SK-N-SH treated with all-trans-retinoic acid at 6 μM for 48 hours (cell line): ENCODE data around the gene COL3A1.

Experiments used
- ATAC-seq: fragments of 200-7000 bp; cut with Tn5 transposase; 3 replicates; pipeline ENCODE4 v1.9.1; 2020; ENCODE audit warnings: mild to moderate bottlenecking, moderate library complexity
- ARNTL ChIP-seq: fragments of 450-650 bp; formaldehyde crosslinking; IDR thresholded peaks from 2 replicates; pipeline ENCODE4 v1.5.0; 2020; ENCODE audit warnings: low read depth, mild to moderate bottlenecking, moderate library complexity, borderline replicate concordance
- BACH2 ChIP-seq: fragments of 250-450 bp; sonication (Bioruptor Pico); IDR thresholded peaks from 2 replicates; pipeline ENCODE4 v1.9.0; 2021; ENCODE audit warnings: mild to moderate bottlenecking, borderline replicate concordance
- CSDC2 ChIP-seq: fragments of 250-450 bp; sonication (Bioruptor Pico); IDR thresholded peaks from 2 replicates; pipeline ENCODE4 v1.5.0; 2020; ENCODE audit warnings: mild to moderate bottlenecking, moderate library complexity
- ESRRG ChIP-seq: fragments of 250-450 bp; sonication (Bioruptor Pico); IDR thresholded peaks from 2 replicates; pipeline ENCODE4 v1.6.1; 2021; ENCODE audit warnings: mild to moderate bottlenecking
- GLIS3 ChIP-seq: fragments of 250-450 bp; sonication (Bioruptor Pico); IDR thresholded peaks from 2 replicates; pipeline ENCODE4 v1.5.0; 2020; ENCODE audit warnings: mild to moderate bottlenecking, moderate library complexity
- ISL1 ChIP-seq: fragments of 250-450 bp; sonication (Bioruptor Pico); IDR thresholded peaks from 2 replicates; pipeline ENCODE4 v2.1.2; 2022; ENCODE audit warnings: mild to moderate bottlenecking, moderate library complexity
- OSR1 ChIP-seq: fragments of 250-450 bp; sonication (Bioruptor Pico); IDR thresholded peaks from 2 replicates; pipeline ENCODE4 v1.8.0; 2022; ENCODE audit warnings: moderate library complexity, mild to moderate bottlenecking, inconsistent platforms
- PPARA ChIP-seq: fragments of 250-450 bp; sonication (Bioruptor Pico); IDR thresholded peaks from 2 replicates; pipeline ENCODE4 v1.5.0; 2020; ENCODE audit warnings: mild to moderate bottlenecking, borderline replicate concordance
- RARB ChIP-seq: fragments of 250-450 bp; sonication (Bioruptor Pico); IDR thresholded peaks from 2 replicates; pipeline ENCODE4 v1.8.0; 2021; ENCODE audit warnings: mild to moderate bottlenecking, moderate library complexity
- SNAI2 ChIP-seq: fragments of 250-450 bp; sonication (Bioruptor Pico); IDR thresholded peaks from 2 replicates; pipeline ENCODE4 v1.5.0; 2020; ENCODE audit warnings: mild to moderate bottlenecking, moderate library complexity
- TCF4 ChIP-seq: fragments of 250-450 bp; sonication (Bioruptor Pico); IDR thresholded peaks from 2 replicates; pipeline ENCODE4 v1.8.0; 2021; ENCODE audit warnings: mild to moderate bottlenecking, moderate library complexity, borderline replicate concordance
- TOX ChIP-seq: fragments of 250-450 bp; sonication (Bioruptor Pico); IDR thresholded peaks from 2 replicates; pipeline ENCODE4 v1.8.0; 2021; ENCODE audit warnings: mild to moderate bottlenecking, moderate library complexity, borderline replicate concordance
- TSHZ2 ChIP-seq: fragments of 250-450 bp; sonication (Bioruptor Pico); IDR thresholded peaks from 2 replicates; pipeline ENCODE4 v1.5.0; 2020; ENCODE audit warnings: mild to moderate bottlenecking, moderate library complexity
- ZC3H10 ChIP-seq: fragments of 250-450 bp; sonication (Bioruptor Pico); IDR thresholded peaks from 2 replicates; pipeline ENCODE4 v1.5.1; 2021; ENCODE audit warnings: mild to moderate bottlenecking, moderate library complexity
- ZNF565 ChIP-seq: fragments of 450-650 bp; formaldehyde crosslinking; conservative IDR thresholded peaks from 2 replicates; pipeline ENCODE4 v1.5.0; 2020; ENCODE audit warnings: low read depth, mild to moderate bottlenecking, moderate library complexity
- ZNF70 ChIP-seq: fragments of 450-650 bp; formaldehyde crosslinking; IDR thresholded peaks from 2 replicates; pipeline ENCODE4 v1.5.0; 2020; ENCODE audit warnings: mild to moderate bottlenecking, moderate library complexity
- ZNF8 ChIP-seq: fragments of 450-650 bp; formaldehyde crosslinking; IDR thresholded peaks from 2 replicates; pipeline ENCODE4 v1.5.0; 2020; ENCODE audit warnings: mild to moderate bottlenecking, moderate library complexity
- TF ChIP-seq, protein P1 (sequence below): fragments of 250-450 bp; sonication (Bioruptor Pico); IDR thresholded peaks from 2 replicates; pipeline ENCODE4 v1.8.0; 2020; ENCODE audit warnings: mild to moderate bottlenecking, moderate library complexity, borderline replicate concordance
- TF ChIP-seq, protein P2 (sequence below): fragments of 250-450 bp; sonication (Bioruptor Pico); IDR thresholded peaks from 2 replicates; pipeline ENCODE4 v1.5.1; 2020; ENCODE audit warnings: low read depth, mild to moderate bottlenecking, moderate library complexity

The COL3A1 gene

GRCh38 chr2:189013031-189013430 lies 38.9 kb downstream of the COL3A1 start:
- no peak for ATAC-seq

DNA sequence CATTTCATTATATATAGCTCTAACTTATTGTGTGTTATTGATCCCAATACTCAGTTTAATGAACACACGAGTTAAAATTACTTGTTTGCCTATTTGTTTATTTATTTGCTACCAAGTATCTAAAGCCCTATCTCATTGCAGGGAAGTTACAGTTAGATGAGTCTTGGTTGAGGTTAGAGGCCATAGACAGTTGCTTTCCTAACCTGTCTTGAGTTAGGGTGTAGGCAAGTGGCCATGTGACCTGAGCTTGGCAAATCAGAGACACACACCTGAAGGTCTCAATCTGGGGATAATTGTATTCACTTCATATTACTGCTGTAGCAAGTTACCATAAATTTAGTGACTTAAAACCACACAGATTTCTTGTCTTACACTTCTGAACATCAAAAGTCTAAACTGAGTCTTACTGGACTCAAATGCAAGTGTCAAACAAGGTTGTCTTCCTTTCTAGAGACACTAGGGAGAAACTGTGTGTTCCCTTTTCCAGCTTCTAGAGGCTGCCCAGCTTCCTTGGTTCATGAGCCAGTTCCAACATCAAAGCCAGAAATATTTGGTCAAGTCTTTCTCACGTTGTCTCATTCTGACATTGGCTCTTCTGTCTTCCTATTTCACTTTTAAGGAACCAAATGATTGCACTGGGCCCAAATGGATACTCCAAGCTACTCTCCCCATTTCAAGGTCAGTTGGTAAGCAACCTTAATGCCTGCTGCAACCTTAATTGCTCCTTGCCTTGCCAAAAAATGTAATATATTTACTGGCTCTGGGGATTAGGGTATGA lies 39.7 kb downstream of the COL3A1 start:
- peak; percentile 0 for ATAC-seq
- TF ChIP-seq RARB (CRISPR knock-in tag) (peak; percentile 82; the same call in 1 of the 2 replicates), CSDC2 (no peak), ZC3H10 (0 out of 2 replicates have a peak, but pooled peaks have one; percentile 26), ZNF8 (CRISPR knock-in tag) (no peak), ESRRG (CRISPR knock-in tag) (peak; percentile 34; the same call in 1 of the 2 replicates), ARNTL (no peak), TOX (CRISPR knock-in tag) (peak; percentile 83), ZNF70 (CRISPR knock-in tag) (no peak), TSHZ2 (no peak), SNAI2 (CRISPR knock-in tag) (no peak), ISL1 (CRISPR knock-in tag) (no peak), OSR1 (CRISPR knock-in tag) (no peak), TCF4 (0 out of 2 replicates have a peak, but pooled peaks have one; percentile 12), BACH2 (CRISPR knock-in tag) (no peak), PPARA (CRISPR knock-in tag) (no peak)
- TF ChIP-seq, protein P1, sequence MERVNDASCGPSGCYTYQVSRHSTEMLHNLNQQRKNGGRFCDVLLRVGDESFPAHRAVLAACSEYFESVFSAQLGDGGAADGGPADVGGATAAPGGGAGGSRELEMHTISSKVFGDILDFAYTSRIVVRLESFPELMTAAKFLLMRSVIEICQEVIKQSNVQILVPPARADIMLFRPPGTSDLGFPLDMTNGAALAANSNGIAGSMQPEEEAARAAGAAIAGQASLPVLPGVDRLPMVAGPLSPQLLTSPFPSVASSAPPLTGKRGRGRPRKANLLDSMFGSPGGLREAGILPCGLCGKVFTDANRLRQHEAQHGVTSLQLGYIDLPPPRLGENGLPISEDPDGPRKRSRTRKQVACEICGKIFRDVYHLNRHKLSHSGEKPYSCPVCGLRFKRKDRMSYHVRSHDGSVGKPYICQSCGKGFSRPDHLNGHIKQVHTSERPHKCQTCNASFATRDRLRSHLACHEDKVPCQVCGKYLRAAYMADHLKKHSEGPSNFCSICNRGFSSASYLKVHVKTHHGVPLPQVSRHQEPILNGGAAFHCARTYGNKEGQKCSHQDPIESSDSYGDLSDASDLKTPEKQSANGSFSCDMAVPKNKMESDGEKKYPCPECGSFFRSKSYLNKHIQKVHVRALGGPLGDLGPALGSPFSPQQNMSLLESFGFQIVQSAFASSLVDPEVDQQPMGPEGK (CRISPR knock-in tag), result peak; percentile 91
- TF ChIP-seq, protein P2, sequence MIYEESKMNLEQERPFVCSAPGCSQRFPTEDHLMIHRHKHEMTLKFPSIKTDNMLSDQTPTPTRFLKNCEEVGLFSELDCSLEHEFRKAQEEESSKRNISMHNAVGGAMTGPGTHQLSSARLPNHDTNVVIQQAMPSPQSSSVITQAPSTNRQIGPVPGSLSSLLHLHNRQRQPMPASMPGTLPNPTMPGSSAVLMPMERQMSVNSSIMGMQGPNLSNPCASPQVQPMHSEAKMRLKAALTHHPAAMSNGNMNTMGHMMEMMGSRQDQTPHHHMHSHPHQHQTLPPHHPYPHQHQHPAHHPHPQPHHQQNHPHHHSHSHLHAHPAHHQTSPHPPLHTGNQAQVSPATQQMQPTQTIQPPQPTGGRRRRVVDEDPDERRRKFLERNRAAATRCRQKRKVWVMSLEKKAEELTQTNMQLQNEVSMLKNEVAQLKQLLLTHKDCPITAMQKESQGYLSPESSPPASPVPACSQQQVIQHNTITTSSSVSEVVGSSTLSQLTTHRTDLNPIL, result 0 out of 2 replicates have a peak, but pooled peaks have one; percentile 31

More at GRCh38 chr2:189013031-189013430, 38.9 kb downstream of the COL3A1 start:
- TF ChIP-seq RARB (CRISPR knock-in tag) (peak; percentile 74; the same call in 1 of the 2 replicates), ZNF565 (CRISPR knock-in tag) (no peak), CSDC2 (peak; percentile 68; the same call in 1 of the 2 replicates), TCF4 (peak; percentile 9; the same call in 1 of the 2 replicates), TOX (CRISPR knock-in tag) (peak; percentile 79; the same call in 1 of the 2 replicates), GLIS3 (CRISPR knock-in tag) (peak; percentile 95), SNAI2 (CRISPR knock-in tag) (no peak), TSHZ2 (no peak), ARNTL (0 out of 2 replicates have a peak, but pooled peaks have one; percentile 21), PPARA (CRISPR knock-in tag) (no peak), ESRRG (CRISPR knock-in tag) (peak; percentile 89)
- TF ChIP-seq, protein P2, result no peak
- TF ChIP-seq, protein P1 (CRISPR knock-in tag), result peak; percentile 72; the same call in 1 of the 2 replicates
- TF ChIP-seq, all 23 proteins: peak for 8
